Gastrocnemius medialis (tissue), 4 donors: ENCODE results near the gene FKBP6.
"Not testable (repeated sequence)": the region's sequence is repeated elsewhere in the genome, so short reads cannot be mapped to it uniquely, and the experiment has no call there.

Experiments used
- CTCF ChIP-seq, 5 experiments: fragments of 450-650 bp in 3 of 5; fragments of 200-600 bp in 2 of 5; sonication (generic) in 2 of 5; IDR thresholded peaks in 4 of 5; conservative IDR thresholded peaks in 1 of 5; 1 replicate in 4 of 5; 2 replicates in 1 of 5; pipeline ENCODE4 v1.5.1; 2016 to 2019; ENCODE audit warnings: antibody characterized with exemption in 5 of 5, mild to moderate bottlenecking in 3 of 5, moderate library complexity in 3 of 5
- POLR2A ChIP-seq, 2 donors: fragments of 450-650 bp; IDR thresholded peaks; one replicate each; pipeline ENCODE4 v1.6.1; 2017; ENCODE audit warnings: antibody characterized with exemption in 2 of 2, mild to moderate bottlenecking in 2 of 2, moderate library complexity in 2 of 2

GRCh38 chr7:73311421-73311820, 16.5 kb upstream of the FKBP6 start:
- not testable (repeated sequence) for TF ChIP-seq CTCF (IDR thresholded peaks at IDR 0.05 in 4 of 5, conservative IDR thresholded peaks at IDR 0.05 in 1 of 5); POLR2A (IDR thresholded peaks at IDR 0.05)
